OCI-LY1 (cell line): ENCODE results near the gene SERPINB5.

Source experiments
- EZH2 ChIP-seq: fragments of 200-600 bp; sonication (generic), shearing (Covaris generic); IDR thresholded peaks from 2 replicates; pipeline ENCODE4 v1.8.0; 2017; ENCODE audit warnings: borderline replicate concordance, mixed run types, mild to moderate bottlenecking, antibody characterized with exemption, low read length, moderate library complexity, mixed read lengths
- TF ChIP-seq, protein P1 (sequence below): fragments of 200-600 bp; sonication (generic), shearing (Covaris generic); IDR thresholded peaks from 2 replicates; pipeline ENCODE4 v1.5.1; 2017; ENCODE audit warnings: mild to moderate bottlenecking, antibody characterized with exemption, low read length, moderate library complexity, mixed read lengths

GRCh38 chr18:63544017-63544416, 67.3 kb downstream of the SERPINB5 start:
- TF ChIP-seq, protein P1, sequence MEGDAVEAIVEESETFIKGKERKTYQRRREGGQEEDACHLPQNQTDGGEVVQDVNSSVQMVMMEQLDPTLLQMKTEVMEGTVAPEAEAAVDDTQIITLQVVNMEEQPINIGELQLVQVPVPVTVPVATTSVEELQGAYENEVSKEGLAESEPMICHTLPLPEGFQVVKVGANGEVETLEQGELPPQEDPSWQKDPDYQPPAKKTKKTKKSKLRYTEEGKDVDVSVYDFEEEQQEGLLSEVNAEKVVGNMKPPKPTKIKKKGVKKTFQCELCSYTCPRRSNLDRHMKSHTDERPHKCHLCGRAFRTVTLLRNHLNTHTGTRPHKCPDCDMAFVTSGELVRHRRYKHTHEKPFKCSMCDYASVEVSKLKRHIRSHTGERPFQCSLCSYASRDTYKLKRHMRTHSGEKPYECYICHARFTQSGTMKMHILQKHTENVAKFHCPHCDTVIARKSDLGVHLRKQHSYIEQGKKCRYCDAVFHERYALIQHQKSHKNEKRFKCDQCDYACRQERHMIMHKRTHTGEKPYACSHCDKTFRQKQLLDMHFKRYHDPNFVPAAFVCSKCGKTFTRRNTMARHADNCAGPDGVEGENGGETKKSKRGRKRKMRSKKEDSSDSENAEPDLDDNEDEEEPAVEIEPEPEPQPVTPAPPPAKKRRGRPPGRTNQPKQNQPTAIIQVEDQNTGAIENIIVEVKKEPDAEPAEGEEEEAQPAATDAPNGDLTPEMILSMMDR = no peak
- TF ChIP-seq EZH2 = no peak
